Measurements from ENCODE around the gene PPL. TPM values are rescaled to one million over a fixed set of nuclear protein-coding genes. Genes with fewer than 3 reads are reported as not detected.

Gene PPL
- total and polyA plus RNA-seq, 2 of the 13 experiments (the other 11 are each of a cell fraction or from before 2014, with no cell fraction given): 5.7 to 6.6 TPM

DNA sequence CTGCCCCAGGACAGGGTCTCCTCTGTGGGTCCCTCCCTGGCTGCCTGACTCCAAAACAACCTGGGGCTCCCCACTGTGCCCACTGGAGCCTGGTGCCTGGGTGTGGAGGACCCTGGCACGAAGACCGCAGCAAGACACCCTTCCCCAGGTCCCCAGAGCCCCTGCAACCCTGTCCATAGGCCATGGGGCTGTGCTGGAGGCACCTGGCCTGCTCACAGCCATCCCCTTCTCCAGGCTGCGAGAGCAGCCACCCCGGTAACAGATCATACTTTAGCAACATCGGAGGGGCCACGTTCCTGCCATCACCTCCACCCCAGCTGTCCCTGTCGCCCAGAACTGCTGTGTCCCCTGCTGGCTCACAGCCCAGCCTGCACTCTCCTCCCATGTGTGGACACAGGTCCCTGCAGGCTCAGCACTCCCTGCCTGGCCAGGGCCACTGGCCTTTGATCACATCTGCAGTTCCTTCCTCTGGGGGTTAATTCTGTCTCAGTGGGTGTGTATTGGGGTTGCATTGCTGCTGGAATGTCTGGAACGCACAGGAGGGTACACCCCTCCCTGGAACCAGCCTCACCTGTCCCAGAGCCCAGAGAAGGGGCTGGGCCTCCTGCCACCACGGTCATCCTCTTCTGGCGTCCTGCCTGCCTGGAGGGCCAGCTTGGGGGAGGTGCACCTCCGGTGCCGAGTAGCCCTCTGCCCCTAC, 12.2 kb downstream of the PPL start (continued):
- TF ChIP-seq, protein P1, sequence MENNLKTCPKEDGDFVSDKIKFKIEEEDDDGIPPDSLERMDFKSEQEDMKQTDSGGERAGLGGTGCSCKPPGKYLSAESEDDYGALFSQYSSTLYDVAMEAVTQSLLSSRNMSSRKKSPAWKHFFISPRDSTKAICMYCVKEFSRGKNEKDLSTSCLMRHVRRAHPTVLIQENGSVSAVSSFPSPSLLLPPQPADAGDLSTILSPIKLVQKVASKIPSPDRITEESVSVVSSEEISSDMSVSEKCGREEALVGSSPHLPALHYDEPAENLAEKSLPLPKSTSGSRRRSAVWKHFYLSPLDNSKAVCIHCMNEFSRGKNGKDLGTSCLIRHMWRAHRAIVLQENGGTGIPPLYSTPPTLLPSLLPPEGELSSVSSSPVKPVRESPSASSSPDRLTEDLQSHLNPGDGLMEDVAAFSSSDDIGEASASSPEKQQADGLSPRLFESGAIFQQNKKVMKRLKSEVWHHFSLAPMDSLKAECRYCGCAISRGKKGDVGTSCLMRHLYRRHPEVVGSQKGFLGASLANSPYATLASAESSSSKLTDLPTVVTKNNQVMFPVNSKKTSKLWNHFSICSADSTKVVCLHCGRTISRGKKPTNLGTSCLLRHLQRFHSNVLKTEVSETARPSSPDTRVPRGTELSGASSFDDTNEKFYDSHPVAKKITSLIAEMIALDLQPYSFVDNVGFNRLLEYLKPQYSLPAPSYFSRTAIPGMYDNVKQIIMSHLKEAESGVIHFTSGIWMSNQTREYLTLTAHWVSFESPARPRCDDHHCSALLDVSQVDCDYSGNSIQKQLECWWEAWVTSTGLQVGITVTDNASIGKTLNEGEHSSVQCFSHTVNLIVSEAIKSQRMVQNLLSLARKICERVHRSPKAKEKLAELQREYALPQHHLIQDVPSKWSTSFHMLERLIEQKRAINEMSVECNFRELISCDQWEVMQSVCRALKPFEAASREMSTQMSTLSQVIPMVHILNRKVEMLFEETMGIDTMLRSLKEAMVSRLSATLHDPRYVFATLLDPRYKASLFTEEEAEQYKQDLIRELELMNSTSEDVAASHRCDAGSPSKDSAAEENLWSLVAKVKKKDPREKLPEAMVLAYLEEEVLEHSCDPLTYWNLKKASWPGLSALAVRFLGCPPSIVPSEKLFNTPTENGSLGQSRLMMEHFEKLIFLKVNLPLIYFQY (CRISPR knock-in tag; IDR thresholded peaks at IDR 0.05; ENCODE audit: borderline replicate concordance): peak; percentile 43; the same call in 1 of the 2 replicates
- TF ChIP-seq MYC (CRISPR knock-in tag; IDR thresholded peaks at IDR 0.05; ENCODE audit: borderline replicate concordance) (no peak), ARHGAP35 (CRISPR knock-in tag; IDR thresholded peaks at IDR 0.05; ENCODE audit: borderline replicate concordance) (no peak), KLF15 (CRISPR knock-in tag; IDR thresholded peaks at IDR 0.05; ENCODE audit: borderline replicate concordance) (no peak), CC2D1A (CRISPR knock-in tag; IDR thresholded peaks at IDR 0.05) (no peak), ISX (CRISPR knock-in tag; conservative IDR thresholded peaks at IDR 0.05) (no peak), SALL2 (CRISPR knock-in tag; IDR thresholded peaks at IDR 0.05) (no peak), SP2 (CRISPR knock-in tag; IDR thresholded peaks at IDR 0.05) (no peak), ZNF589 (CRISPR knock-in tag; conservative IDR thresholded peaks at IDR 0.05) (no peak), ASH2L (IDR thresholded peaks at IDR 0.05; ENCODE audit: insufficient read length, low read depth, low read length) (peak; percentile 38), ZNF34 (CRISPR knock-in tag; IDR thresholded peaks at IDR 0.05; ENCODE audit: borderline replicate concordance) (no peak), TCF7L2 (IDR thresholded peaks at IDR 0.05; ENCODE audit: low read depth, low read length) (no peak), SIX4 (CRISPR knock-in tag; IDR thresholded peaks at IDR 0.05) (no peak), CBX5 (CRISPR knock-in tag; IDR thresholded peaks at IDR 0.05; ENCODE audit: borderline replicate concordance) (peak; percentile 48; the same call in 1 of the 2 replicates), ZC3H13 (CRISPR knock-in tag; IDR thresholded peaks at IDR 0.05) (no peak)
- TF ChIP-seq, protein P2, sequence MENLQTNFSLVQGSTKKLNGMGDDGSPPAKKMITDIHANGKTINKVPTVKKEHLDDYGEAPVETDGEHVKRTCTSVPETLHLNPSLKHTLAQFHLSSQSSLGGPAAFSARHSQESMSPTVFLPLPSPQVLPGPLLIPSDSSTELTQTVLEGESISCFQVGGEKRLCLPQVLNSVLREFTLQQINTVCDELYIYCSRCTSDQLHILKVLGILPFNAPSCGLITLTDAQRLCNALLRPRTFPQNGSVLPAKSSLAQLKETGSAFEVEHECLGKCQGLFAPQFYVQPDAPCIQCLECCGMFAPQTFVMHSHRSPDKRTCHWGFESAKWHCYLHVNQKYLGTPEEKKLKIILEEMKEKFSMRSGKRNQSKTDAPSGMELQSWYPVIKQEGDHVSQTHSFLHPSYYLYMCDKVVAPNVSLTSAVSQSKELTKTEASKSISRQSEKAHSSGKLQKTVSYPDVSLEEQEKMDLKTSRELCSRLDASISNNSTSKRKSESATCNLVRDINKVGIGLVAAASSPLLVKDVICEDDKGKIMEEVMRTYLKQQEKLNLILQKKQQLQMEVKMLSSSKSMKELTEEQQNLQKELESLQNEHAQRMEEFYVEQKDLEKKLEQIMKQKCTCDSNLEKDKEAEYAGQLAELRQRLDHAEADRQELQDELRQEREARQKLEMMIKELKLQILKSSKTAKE (CRISPR knock-in tag; IDR thresholded peaks at IDR 0.05; ENCODE audit: borderline replicate concordance): peak; percentile 38; the same call in 1 of the 2 replicates
- TF ChIP-seq, protein P3, sequence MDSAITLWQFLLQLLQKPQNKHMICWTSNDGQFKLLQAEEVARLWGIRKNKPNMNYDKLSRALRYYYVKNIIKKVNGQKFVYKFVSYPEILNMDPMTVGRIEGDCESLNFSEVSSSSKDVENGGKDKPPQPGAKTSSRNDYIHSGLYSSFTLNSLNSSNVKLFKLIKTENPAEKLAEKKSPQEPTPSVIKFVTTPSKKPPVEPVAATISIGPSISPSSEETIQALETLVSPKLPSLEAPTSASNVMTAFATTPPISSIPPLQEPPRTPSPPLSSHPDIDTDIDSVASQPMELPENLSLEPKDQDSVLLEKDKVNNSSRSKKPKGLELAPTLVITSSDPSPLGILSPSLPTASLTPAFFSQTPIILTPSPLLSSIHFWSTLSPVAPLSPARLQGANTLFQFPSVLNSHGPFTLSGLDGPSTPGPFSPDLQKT (CRISPR knock-in tag; IDR thresholded peaks at IDR 0.05; ENCODE audit: borderline replicate concordance): no peak
- TF ChIP-seq, protein P4, sequence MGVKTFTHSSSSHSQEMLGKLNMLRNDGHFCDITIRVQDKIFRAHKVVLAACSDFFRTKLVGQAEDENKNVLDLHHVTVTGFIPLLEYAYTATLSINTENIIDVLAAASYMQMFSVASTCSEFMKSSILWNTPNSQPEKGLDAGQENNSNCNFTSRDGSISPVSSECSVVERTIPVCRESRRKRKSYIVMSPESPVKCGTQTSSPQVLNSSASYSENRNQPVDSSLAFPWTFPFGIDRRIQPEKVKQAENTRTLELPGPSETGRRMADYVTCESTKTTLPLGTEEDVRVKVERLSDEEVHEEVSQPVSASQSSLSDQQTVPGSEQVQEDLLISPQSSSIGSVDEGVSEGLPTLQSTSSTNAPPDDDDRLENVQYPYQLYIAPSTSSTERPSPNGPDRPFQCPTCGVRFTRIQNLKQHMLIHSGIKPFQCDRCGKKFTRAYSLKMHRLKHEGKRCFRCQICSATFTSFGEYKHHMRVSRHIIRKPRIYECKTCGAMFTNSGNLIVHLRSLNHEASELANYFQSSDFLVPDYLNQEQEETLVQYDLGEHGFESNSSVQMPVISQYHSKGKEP (CRISPR knock-in tag; IDR thresholded peaks at IDR 0.05): no peak
- TF ChIP-seq, protein P5, sequence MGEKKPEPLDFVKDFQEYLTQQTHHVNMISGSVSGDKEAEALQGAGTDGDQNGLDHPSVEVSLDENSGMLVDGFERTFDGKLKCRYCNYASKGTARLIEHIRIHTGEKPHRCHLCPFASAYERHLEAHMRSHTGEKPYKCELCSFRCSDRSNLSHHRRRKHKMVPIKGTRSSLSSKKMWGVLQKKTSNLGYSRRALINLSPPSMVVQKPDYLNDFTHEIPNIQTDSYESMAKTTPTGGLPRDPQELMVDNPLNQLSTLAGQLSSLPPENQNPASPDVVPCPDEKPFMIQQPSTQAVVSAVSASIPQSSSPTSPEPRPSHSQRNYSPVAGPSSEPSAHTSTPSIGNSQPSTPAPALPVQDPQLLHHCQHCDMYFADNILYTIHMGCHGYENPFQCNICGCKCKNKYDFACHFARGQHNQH (CRISPR knock-in tag; IDR thresholded peaks at IDR 0.05): 0 out of 2 replicates have a peak, but pooled peaks have one; percentile 53

Measured in HepG2 (cell line).